Liver (tissue), 3 donors: ENCODE data around the gene SLC25A12.
"Not testable (repeated sequence)": the region's sequence is repeated elsewhere in the genome, so short reads cannot be mapped to it uniquely, and the experiment has no call there.

Source experiments
- CTCF ChIP-seq: fragments of 150-350 bp; IDR thresholded peaks from 2 replicates; pipeline ENCODE4 v1.5.1; 2017; ENCODE audit warnings: improper control_type of control experiment, low read depth, low read length; ENCODE audit not compliant: missing input control
- EGR1 ChIP-seq, 2 donors: IDR thresholded peaks; 2 replicates each; pipeline ENCODE4 v1.6.1; 2016 to 2018; ENCODE audit warnings: antibody characterized with exemption in 2 of 2, low read depth in 2 of 2
- GABPA ChIP-seq, 2 donors: IDR thresholded peaks in 1 of 2; conservative IDR thresholded peaks in 1 of 2; 2 replicates each; pipeline ENCODE4 v1.6.1; 2016; ENCODE audit warnings: antibody characterized with exemption in 2 of 2, mild to moderate bottlenecking in 1 of 2, moderate library complexity in 1 of 2
- MAX ChIP-seq: IDR thresholded peaks from 2 replicates; pipeline ENCODE4 v1.6.1; 2016; ENCODE audit warnings: antibody characterized with exemption
- RAD21 ChIP-seq, 2 donors: IDR thresholded peaks; 2 replicates each; pipeline ENCODE4 v1.6.1; 2016; ENCODE audit warnings: antibody characterized with exemption in 2 of 2, mild to moderate bottlenecking in 2 of 2
- REST ChIP-seq: IDR thresholded peaks from 2 replicates; pipeline ENCODE4 v1.6.1; 2016; ENCODE audit warnings: antibody characterized with exemption, mild to moderate bottlenecking
- RXRA ChIP-seq, 2 donors: IDR thresholded peaks; 2 replicates each; pipeline ENCODE4 v1.6.1; 2017 to 2018; ENCODE audit warnings: antibody characterized with exemption in 2 of 2, mild to moderate bottlenecking in 1 of 2
- TAF1 ChIP-seq: conservative IDR thresholded peaks from 2 replicates; pipeline ENCODE4 v1.6.1; 2016; ENCODE audit warnings: antibody characterized with exemption, mild to moderate bottlenecking
- ZBTB33 ChIP-seq: IDR thresholded peaks from 2 replicates; pipeline ENCODE4 v1.6.1; 2016; ENCODE audit warnings: antibody characterized with exemption
- donor health status: healthy.
- donor health status: healthy.

GRCh38 chr2:171774581-171774980 is 119.5 kb downstream of the SLC25A12 start:
- TF ChIP-seq ZBTB33; RAD21 (IDR thresholded peaks at IDR 0.05); TAF1; CTCF; GABPA (IDR thresholded peaks at IDR 0.05 in 1 of 2, conservative IDR thresholded peaks at IDR 0.05 in 1 of 2); EGR1 (IDR thresholded peaks at IDR 0.05; ENCODE audit: low read depth in 2 of 2); REST; MAX; RXRA (IDR thresholded peaks at IDR 0.05): not testable (repeated sequence)
